HL-60 (cell line): ENCODE data around the gene RAET1E.

Experiments
- DNase-seq, 2 experiments: peaks; one replicate each; pipeline ENCODE4 v3.0.0-alpha.2; 2010 to 2020; ENCODE audit warnings: low read depth in 1 of 2, low spot score in 1 of 2
- H3K27ac ChIP-seq: fragments of 250-450 bp; sonication (Bioruptor Pico); replicated peaks from 2 replicates; pipeline ENCODE4 v1.5.1; 2020; ENCODE audit warnings: mild to moderate bottlenecking, moderate library complexity
- H3K27me3 ChIP-seq: fragments of 250-450 bp; sonication (Bioruptor Pico); 2 replicates; pipeline ENCODE4 v1.5.1; 2021; ENCODE audit warnings: mild to moderate bottlenecking, moderate library complexity; ENCODE audit not compliant: insufficient read depth, poor library complexity, severe bottlenecking
- H3K4me3 ChIP-seq: replicated peaks from 2 replicates; pipeline ENCODE4 v1.5.1; 2011; ENCODE audit warnings: mild to moderate bottlenecking, control low read depth, low read length; ENCODE audit not compliant: insufficient read depth
- CTCF ChIP-seq: IDR thresholded peaks from one replicate; pipeline ENCODE4 v1.5.1; 2011; ENCODE audit warnings: low read length, control low read depth, inconsistent platforms; ENCODE audit not compliant: insufficient read depth
- GABPA ChIP-seq: IDR thresholded peaks from 2 replicates; pipeline ENCODE4 v1.6.1; 2012; ENCODE audit warnings: low read depth
- POLR2AphosphoS5 ChIP-seq: IDR thresholded peaks from 2 replicates; pipeline ENCODE4 v1.6.1; 2012; ENCODE audit warnings: low read depth
- REST ChIP-seq: IDR thresholded peaks from 2 replicates; pipeline ENCODE4 v1.6.1; 2012; ENCODE audit warnings: low read depth; ENCODE audit not compliant: insufficient replicate concordance
- SPI1 ChIP-seq: IDR thresholded peaks from 2 replicates; pipeline ENCODE4 v1.6.1; 2012; ENCODE audit warnings: low read depth, mild to moderate bottlenecking, borderline replicate concordance

The RAET1E gene

GRCh38 chr6:149905911-149906371, 8.0 kb upstream of the RAET1E start:
- TF ChIP-seq POLR2AphosphoS5 (no peak), GABPA (no peak), CTCF (no peak), SPI1 (no peak), REST (no peak)
- no peak for DNase-seq
- no peak overlapping the region for H3K4me3 ChIP-seq
- peaks cover 11% of the 10 kb centered on the region for H3K27me3 ChIP-seq
- H3K27ac ChIP-seq, result no peak overlapping the region

GRCh38 chr6:149905371-149905910, 7.5 kb upstream of the RAET1E start:
- DNase-seq, result no peak
- no peak for TF ChIP-seq GABPA
- TF ChIP-seq POLR2AphosphoS5, result no peak
- no peak for TF ChIP-seq CTCF
- TF ChIP-seq REST, result no peak
- TF ChIP-seq SPI1, result no peak
- Histone ChIP-seq H3K4me3 (no peak overlapping the region), H3K27ac (no peak overlapping the region), H3K27me3 (peaks cover 11% of the 10 kb centered on the region)

- H3K4me3 ChIP-seq, result no peak overlapping the region
- TF ChIP-seq REST (no peak), CTCF (no peak), POLR2AphosphoS5 (no peak), SPI1 (no peak), GABPA (no peak)
- no peak overlapping the region for H3K27ac ChIP-seq
- peaks cover 11% of the 10 kb centered on the region for H3K27me3 ChIP-seq
- DNase-seq, result no peak
Observed at GRCh38 chr6:149904661-149905370, 6.9 kb upstream of the RAET1E start.
